GM18526 (cell line): ENCODE measurements around the gene PHOX2B.

Experiments used
- POLR2A ChIP-seq: IDR thresholded peaks from 3 replicates; pipeline ENCODE4 v1.6.1; 2011; ENCODE audit not compliant: insufficient read length; ENCODE audit errors: extremely low read depth

The PHOX2B gene

DNA sequence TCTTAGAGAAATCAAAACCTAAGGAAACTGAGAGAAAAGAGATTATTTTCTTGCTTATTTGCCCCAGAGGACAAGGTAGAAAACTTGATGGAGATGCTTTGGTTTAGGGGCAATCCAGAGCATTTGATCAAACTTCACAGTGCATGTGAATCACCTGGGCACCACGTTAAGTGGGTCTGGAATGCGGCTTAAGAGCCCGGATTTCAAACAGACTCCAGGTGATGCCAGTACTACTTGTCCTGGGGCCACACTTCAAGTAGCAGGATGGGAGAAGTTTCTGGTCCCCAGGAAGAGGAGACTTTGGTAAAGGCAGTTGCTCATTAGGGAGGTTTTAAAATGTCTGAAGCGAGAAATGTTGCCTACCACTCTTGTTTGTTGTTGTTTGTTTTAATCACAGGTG lies 51.8 kb downstream of the PHOX2B start:
- TF ChIP-seq POLR2A: no peak

DNA sequence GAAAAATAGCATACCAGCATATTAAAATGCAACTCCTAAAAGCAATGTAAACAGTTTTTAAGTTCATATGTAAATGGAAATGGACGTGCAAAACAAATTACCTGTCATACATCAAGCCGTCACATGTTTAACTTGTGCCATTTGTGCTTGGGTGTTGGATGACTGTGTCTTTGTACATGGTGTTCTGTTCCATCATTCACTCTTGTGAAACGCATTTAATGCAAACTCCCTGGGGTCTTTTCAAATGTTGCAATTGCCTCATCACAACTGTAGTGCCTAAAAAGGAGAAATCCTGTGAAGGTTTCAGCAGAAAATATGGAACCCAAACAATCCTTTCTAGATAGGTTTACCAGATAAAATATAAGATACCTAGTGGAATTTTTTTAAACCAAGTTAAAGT lies 52.4 kb downstream of the PHOX2B start:
- no peak for TF ChIP-seq POLR2A
